Neural progenitor cell (in vitro differentiated cells): Measurements from ENCODE around the gene BCL10. TPM values are rescaled to one million over a fixed set of nuclear protein-coding genes. Genes with fewer than 3 reads are reported as not detected.

ENCODE experiments used
- DNase-seq: peaks from one replicate; pipeline ENCODE4 v3.0.0-alpha.2; 2016; ENCODE audit warnings: low spot score
- H2AFZ ChIP-seq: fragments of 200-600 bp; sonication (generic); replicated peaks from 2 replicates; pipeline ENCODE4 v1.6.1; 2016; ENCODE audit warnings: antibody characterized with exemption
- H3F3A ChIP-seq: fragments of 200-600 bp; sonication (generic); 2 replicates; pipeline ENCODE4 v1.6.1; 2016; ENCODE audit warnings: antibody characterized with exemption, low read depth
- H3K27ac ChIP-seq: fragments of 200-600 bp; sonication (generic); 2 replicates; pipeline ENCODE4 v1.5.1; 2016; ENCODE audit warnings: mild to moderate bottlenecking
- H3K27me3 ChIP-seq: fragments of 200-600 bp; sonication (generic); 2 replicates; pipeline ENCODE4 v1.6.1; 2016; ENCODE audit warnings: mild to moderate bottlenecking, moderate library complexity
- H3K36me3 ChIP-seq: fragments of 200-600 bp; sonication (generic); 2 replicates; pipeline ENCODE4 v1.5.1; 2016
- H3K4me1 ChIP-seq: fragments of 200-600 bp; sonication (generic); 2 replicates; pipeline ENCODE4 v1.6.1; 2016; ENCODE audit warnings: mixed run types
- H3K4me2 ChIP-seq: fragments of 200-600 bp; sonication (generic); 2 replicates; pipeline ENCODE4 v1.6.1; 2016
- H3K4me3 ChIP-seq: fragments of 200-600 bp; sonication (generic); 2 replicates; pipeline ENCODE4 v1.5.1; 2016
- H3K79me2 ChIP-seq: fragments of 200-600 bp; sonication (generic); 2 replicates; pipeline ENCODE4 v1.6.1; 2016; ENCODE audit warnings: low read depth
- H3K9ac ChIP-seq: fragments of 200-600 bp; sonication (generic); 2 replicates; pipeline ENCODE4 v1.6.1; 2016
- H3K9me3 ChIP-seq: fragments of 200-600 bp; sonication (generic); 2 replicates; pipeline ENCODE4 v1.5.1; 2016; ENCODE audit warnings: low read depth
- H4K20me1 ChIP-seq: fragments of 200-600 bp; sonication (generic); 2 replicates; pipeline ENCODE4 v1.6.1; 2016; ENCODE audit warnings: low read depth
- H3K27ac Mint-ChIP-seq: 3 replicates; pipeline ENCODE4 v1.8.0; 2021; ENCODE audit warnings: mixed read lengths
- H3K27me3 Mint-ChIP-seq: 2 replicates; pipeline ENCODE4 v1.8.0; 2022; ENCODE audit warnings: low read depth, mild to moderate bottlenecking, inconsistent platforms, moderate library complexity, mixed read lengths; ENCODE audit not compliant: insufficient read depth
- H3K36me3 Mint-ChIP-seq: 3 replicates; pipeline ENCODE4 v1.8.0; 2021; ENCODE audit warnings: mixed read lengths
- H3K4me1 Mint-ChIP-seq: 3 replicates; pipeline ENCODE4 v1.8.0; 2021; ENCODE audit warnings: mixed read lengths
- H3K4me3 Mint-ChIP-seq: 3 replicates; pipeline ENCODE4 v1.8.0; 2021; ENCODE audit warnings: mild to moderate bottlenecking, moderate library complexity, mixed read lengths
- H3K9me3 Mint-ChIP-seq: 3 replicates; pipeline ENCODE4 v1.8.0; 2020; ENCODE audit warnings: mixed read lengths
- CTCF ChIP-seq: fragments of 200-600 bp; sonication (generic); IDR thresholded peaks from 2 replicates; pipeline ENCODE4 v1.5.1; 2017; ENCODE audit warnings: antibody characterized with exemption, mild to moderate bottlenecking
- EZH2 ChIP-seq: fragments of 200-600 bp; sonication (generic); IDR thresholded peaks from 2 replicates; pipeline ENCODE4 v1.6.1; 2017; ENCODE audit warnings: antibody characterized with exemption, mild to moderate bottlenecking, moderate library complexity
- EZH2phosphoT487 ChIP-seq: fragments of 200-600 bp; sonication (generic); IDR thresholded peaks from 2 replicates; pipeline ENCODE4 v1.6.1; 2017; ENCODE audit warnings: antibody characterized with exemption
- total RNA-seq: library from RNA; depleted of rRNA; stranded (reverse); fragments of >200 nt; gene quantifications from 2 replicates; pipeline ENCODE4 v1.2.3, GENCODE V29; 2015; ENCODE audit warnings: low replicate concordance

Gene BCL10
- total RNA-seq, 1 donor from 2014 or later: 28.2 TPM

- Histone ChIP-seq H2AFZ (no peak overlapping the region), H3K9ac (no peak overlapping the region), H3K79me2 (peaks cover 14% of the 10 kb centered on the region), H3K36me3 (no peaks in the 10 kb centered on the region), H3K9me3 (no peaks in the 10 kb centered on the region), H3K4me1 (peaks cover 7% of the 10 kb centered on the region), H3K4me3 (no peak overlapping the region), H3K27ac (no peak overlapping the region), H3F3A (peaks cover 15% of the 10 kb centered on the region), H3K4me2 (no peak overlapping the region), H3K27me3 (no peaks in the 10 kb centered on the region), H4K20me1 (no peaks in the 10 kb centered on the region)
- no peak overlapping the region for H3K4me3 Mint-ChIP-seq
- H3K27ac Mint-ChIP-seq: no peak overlapping the region
- no peak for DNase-seq
- peaks cover 7% of the 10 kb centered on the region for H3K27me3 Mint-ChIP-seq
- no peaks in the 10 kb centered on the region for H3K9me3 Mint-ChIP-seq
- no peak for TF ChIP-seq EZH2
- no peak for TF ChIP-seq CTCF
- TF ChIP-seq EZH2phosphoT487: no peak
- no peaks in the 10 kb centered on the region for H3K36me3 Mint-ChIP-seq
- H3K4me1 Mint-ChIP-seq: peaks cover 10% of the 10 kb centered on the region
Measured at GRCh38 chr1:85279458-85280080, 3.1 kb upstream of the BCL10 start.

GRCh38 chr1:85278853-85279314, 2.5 kb upstream of the BCL10 start:
- Histone ChIP-seq H3K4me3 (no peak overlapping the region), H2AFZ (no peak overlapping the region), H3K27ac (no peak overlapping the region), H3K36me3 (no peaks in the 10 kb centered on the region), H3K27me3 (no peaks in the 10 kb centered on the region), H3K9me3 (no peaks in the 10 kb centered on the region), H4K20me1 (no peaks in the 10 kb centered on the region), H3K9ac (no peak overlapping the region), H3K4me2 (no peak overlapping the region), H3K79me2 (peaks cover 21% of the 10 kb centered on the region), H3K4me1 (peaks cover 12% of the 10 kb centered on the region), H3F3A (peaks cover 15% of the 10 kb centered on the region)
- TF ChIP-seq CTCF: no peak
- no peak for TF ChIP-seq EZH2phosphoT487
- no peak for TF ChIP-seq EZH2
- H3K27ac Mint-ChIP-seq: no peak overlapping the region
- no peak for DNase-seq
- H3K27me3 Mint-ChIP-seq: peaks cover 7% of the 10 kb centered on the region
- H3K36me3 Mint-ChIP-seq: no peaks in the 10 kb centered on the region
- H3K4me1 Mint-ChIP-seq: peaks cover 14% of the 10 kb centered on the region
- no peak overlapping the region for H3K4me3 Mint-ChIP-seq
- no peaks in the 10 kb centered on the region for H3K9me3 Mint-ChIP-seq

- H2AFZ ChIP-seq: no peak overlapping the region
- H3K4me1 ChIP-seq: peaks cover 12% of the 10 kb centered on the region
- Mint-ChIP-seq H3K27me3 (peaks cover 4% of the 10 kb centered on the region), H3K4me3 (peak overlapping the region; percentile 33), H3K4me1 (peaks cover 14% of the 10 kb centered on the region), H3K9me3 (no peaks in the 10 kb centered on the region), H3K36me3 (no peaks in the 10 kb centered on the region), H3K27ac (no peak overlapping the region)
- no peaks in the 10 kb centered on the region for H3K9me3 ChIP-seq
- H3K9ac ChIP-seq: no peak overlapping the region
- H3K4me3 ChIP-seq: no peak overlapping the region
- no peak for DNase-seq
- peaks cover 15% of the 10 kb centered on the region for H3F3A ChIP-seq
- no peaks in the 10 kb centered on the region for H3K27me3 ChIP-seq
- H3K4me2 ChIP-seq: no peak overlapping the region
- TF ChIP-seq EZH2: no peak
- no peak for TF ChIP-seq EZH2phosphoT487
- no peak for TF ChIP-seq CTCF
- H4K20me1 ChIP-seq: peaks cover 4% of the 10 kb centered on the region
- H3K36me3 ChIP-seq: no peaks in the 10 kb centered on the region
- H3K79me2 ChIP-seq: peaks cover 32% of the 10 kb centered on the region
- no peak overlapping the region for H3K27ac ChIP-seq
Measured at GRCh38 chr1:85277802-85278201, 1.4 kb upstream of the BCL10 start.
